ENCODE results near the gene FABP3.

DNA sequence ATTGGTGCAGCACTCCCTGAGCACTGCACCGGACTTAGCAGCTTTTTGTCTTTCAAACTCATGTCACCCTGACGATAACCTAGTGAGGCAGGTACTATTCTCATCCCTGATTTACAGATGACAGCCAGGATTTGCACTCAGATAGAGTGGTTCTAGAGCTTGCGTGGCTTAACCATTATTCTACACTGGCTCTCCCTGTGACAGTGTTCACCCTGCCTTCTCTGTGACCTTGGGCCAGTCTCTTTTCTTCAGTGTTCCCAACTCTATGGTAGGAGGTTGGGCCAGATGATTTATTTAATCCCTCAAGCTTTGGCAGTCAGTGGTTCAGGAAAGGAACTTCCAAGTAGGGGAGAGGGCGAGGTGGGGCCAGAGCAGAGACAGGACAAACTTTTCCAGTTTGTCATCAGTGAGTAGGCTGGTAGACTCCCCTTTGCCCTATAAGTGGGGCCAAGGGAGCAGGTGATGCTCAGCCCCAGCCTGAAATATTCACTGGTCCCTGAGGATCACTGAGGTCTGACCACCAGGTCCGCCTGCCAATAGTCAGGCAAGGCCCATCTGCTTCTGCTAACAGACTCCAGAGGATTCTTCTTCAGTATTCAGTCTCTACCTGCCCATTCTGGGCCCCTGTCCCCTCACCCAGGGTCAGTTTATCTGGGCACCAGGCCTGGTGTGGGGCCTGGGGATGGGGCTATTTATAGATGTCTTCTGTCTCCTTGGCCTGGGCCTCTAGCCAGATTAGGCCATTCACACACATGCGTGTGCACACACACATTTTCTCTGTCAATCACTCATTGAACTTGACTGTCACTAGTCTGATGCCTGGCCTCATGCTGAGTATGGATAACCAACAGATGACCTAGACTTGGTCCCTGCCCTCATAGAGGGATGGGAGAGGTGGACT is 8.8 kb upstream of the FABP3 start:
- TF ChIP-seq GATA2 (IDR thresholded peaks at IDR 0.05; ENCODE audit: low read depth, low read length), result no peak
- no peak for TF ChIP-seq GATA3 (IDR thresholded peaks at IDR 0.05; ENCODE audit: low read depth, low read length)
